GM19043 (cell line): ENCODE measurements around the gene RSPH10B2.
A peak's percentile ranks its signal among the peaks of the same experiment; 100 is the strongest.
"Not testable (repeated sequence)": the region's sequence is repeated elsewhere in the genome, so short reads cannot be mapped to it uniquely, and the experiment has no call there.

Experiments
- ATAC-seq: cut with Tn5 transposase; IDR thresholded peaks from one replicate; pipeline ENCODE4 v1.9.1; 2021; ENCODE audit warnings: low read depth; ENCODE audit not compliant: unreplicated experiment

Gene RSPH10B2

GRCh38 chr7:6753964-6754363, at the start of gene RSPH10B2:
RSPH10B2 (plus strand) TSS chr7:6754103; CDS start chr7:6757678, 3,575 bp downstream.
- not testable (repeated sequence) for ATAC-seq

- ATAC-seq: peak; percentile 20
Observed at GRCh38 chr7:6705959-6706665, 47.8 kb upstream of the RSPH10B2 start.

- ATAC-seq: peak; percentile 87
Observed at GRCh38 chr7:6706666-6707407, 47.1 kb upstream of the RSPH10B2 start, which contains the start of gene ZNF12. ZNF12 (minus strand) TSS chr7:6706947; CDS start chr7:6705173, 1,774 bp downstream.

GRCh38 chr7:6708304-6708703, 45.6 kb upstream of the RSPH10B2 start:
- no peak for ATAC-seq

DNA sequence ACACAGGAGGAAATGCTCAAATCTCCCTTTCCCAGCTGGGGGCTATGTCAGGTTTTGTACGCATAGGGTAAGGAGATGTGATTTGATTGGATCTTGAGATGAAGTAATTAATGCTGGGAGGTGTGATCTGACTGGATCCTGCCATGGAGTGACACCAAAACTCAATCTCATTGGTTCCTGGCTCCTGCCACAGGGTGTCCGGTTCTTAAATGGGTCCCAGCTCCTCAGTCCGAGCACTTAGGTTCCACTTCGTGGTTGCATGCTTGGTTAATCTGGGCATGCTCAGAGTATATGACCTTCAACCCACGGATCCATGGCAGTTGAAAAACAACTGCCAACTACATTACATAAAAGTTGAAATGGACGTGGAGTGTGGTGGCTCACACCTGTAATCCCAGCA, 44.1 kb upstream of the RSPH10B2 start:
- no peak for ATAC-seq

GRCh38 chr7:6714360-6714759, 39.5 kb upstream of the RSPH10B2 start:
- ATAC-seq: no peak

DNA sequence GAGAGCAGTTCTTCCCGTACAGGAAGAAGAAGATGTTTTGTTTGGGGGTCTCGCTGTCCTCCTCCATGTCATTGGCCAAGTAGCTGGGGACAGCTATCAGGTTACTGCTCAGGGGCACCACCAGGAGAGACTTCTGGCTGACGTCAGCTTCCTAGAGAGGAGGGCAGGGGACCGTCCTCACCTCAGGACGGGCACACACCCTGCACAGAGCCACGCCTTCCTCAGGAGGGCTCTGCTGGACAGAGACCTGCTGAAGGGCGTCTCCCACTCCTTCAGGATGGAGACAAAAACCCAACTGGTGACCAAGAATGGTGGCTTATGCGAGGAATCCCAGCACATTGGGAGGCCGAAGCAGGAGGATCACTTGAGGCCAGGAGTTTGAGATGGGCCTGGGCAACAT, 38.0 kb upstream of the RSPH10B2 start:
- not testable (repeated sequence) for ATAC-seq

- ATAC-seq: no peak
Observed at GRCh38 chr7:6718124-6718523, 35.8 kb upstream of the RSPH10B2 start.

DNA sequence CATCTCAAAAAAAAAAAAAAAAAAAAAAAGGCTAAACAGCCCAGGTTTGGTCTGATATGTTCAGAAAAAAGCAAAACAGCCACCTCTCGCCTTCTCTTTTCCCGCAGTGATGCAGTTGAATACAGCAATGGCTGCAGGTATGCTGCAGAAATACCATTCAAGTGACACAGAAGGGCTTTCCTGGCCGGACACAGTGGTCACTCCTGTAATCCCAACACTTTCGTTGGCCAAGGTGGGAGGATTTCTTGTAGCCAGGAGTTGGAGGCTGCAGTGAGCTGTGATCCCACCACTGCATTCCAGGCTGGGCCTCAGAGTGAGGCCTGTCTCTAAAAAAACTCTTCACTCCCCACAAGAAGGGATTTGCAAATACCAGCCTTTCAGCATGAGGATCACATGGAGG, 29.6 kb upstream of the RSPH10B2 start:
- ATAC-seq: not testable (repeated sequence)

GRCh38 chr7:6725003-6725402, 28.9 kb upstream of the RSPH10B2 start:
- ATAC-seq: peak; percentile 53

- not testable (repeated sequence) for ATAC-seq
Observed at GRCh38 chr7:6726341-6726740, 27.6 kb upstream of the RSPH10B2 start.

GRCh38 chr7:6727663-6728062, 26.2 kb upstream of the RSPH10B2 start:
- ATAC-seq: no peak

DNA sequence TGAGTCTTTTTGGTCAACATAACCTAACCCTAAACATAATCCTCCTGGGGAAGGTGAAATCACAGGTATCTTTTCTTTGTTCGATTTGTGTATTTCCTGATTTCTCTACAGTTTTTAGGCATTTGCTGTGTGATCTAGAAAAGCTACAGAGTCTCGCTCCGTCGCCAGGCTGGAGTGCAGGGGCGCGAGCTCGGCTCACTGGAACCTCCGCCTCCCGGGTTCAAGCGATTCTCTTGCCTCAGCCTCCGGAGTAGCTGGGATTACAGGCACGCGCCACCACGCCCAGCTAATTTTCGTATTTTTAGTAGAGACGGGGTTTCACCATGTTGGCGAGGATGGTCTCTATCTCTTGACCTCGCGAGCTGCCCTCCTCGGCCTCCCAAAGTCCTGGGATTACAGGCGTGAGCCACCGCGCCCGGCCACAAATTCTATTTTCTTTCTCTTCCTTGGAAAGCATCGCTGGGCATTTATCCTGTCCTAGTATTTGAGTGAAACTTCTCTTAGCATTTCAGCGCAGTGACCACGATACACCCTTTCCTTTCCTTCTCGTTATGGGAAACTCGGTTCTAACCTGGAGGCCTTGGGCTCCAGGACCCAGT, 24.9 kb upstream of the RSPH10B2 start:
- ATAC-seq: not testable (repeated sequence)

GRCh38 chr7:6729492-6730342, 24.2 kb upstream of the RSPH10B2 start:
- ATAC-seq: peak; percentile 88

DNA sequence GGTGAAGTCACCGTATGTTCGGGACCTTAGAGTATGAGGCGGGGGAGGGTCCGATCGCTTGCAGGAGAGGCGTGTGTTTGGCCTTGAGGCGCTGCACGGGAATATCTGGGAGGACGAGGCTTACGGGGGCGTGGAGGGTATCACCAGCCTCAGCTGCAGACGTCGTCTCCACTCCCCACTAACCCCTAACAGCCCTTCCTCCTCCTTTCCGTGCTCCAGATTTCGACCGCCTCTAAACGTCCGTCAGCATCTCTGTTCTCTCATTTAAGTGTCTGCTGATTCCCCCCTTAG, 23.6 kb upstream of the RSPH10B2 start:
- no peak for ATAC-seq

DNA sequence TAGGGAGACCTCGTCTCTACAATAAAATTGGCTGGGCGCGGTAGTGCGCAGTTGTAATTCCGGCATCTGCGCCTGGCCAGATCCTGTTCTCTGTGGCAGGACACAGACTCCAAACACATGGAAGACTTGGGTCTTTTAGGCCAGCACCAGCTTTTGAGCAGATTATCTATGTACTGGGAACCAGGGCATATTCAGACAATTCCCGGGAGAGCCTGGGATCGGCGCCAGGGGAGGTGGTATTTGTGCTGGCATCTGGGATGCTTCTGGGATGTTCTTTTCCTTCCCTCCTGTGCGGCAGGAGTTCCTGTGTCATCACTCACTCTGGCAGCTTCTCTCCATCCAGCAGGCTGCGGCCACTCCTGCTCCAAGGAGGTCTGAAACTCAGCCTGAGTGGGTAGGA, 15.5 kb upstream of the RSPH10B2 start:
- not testable (repeated sequence) for ATAC-seq

DNA sequence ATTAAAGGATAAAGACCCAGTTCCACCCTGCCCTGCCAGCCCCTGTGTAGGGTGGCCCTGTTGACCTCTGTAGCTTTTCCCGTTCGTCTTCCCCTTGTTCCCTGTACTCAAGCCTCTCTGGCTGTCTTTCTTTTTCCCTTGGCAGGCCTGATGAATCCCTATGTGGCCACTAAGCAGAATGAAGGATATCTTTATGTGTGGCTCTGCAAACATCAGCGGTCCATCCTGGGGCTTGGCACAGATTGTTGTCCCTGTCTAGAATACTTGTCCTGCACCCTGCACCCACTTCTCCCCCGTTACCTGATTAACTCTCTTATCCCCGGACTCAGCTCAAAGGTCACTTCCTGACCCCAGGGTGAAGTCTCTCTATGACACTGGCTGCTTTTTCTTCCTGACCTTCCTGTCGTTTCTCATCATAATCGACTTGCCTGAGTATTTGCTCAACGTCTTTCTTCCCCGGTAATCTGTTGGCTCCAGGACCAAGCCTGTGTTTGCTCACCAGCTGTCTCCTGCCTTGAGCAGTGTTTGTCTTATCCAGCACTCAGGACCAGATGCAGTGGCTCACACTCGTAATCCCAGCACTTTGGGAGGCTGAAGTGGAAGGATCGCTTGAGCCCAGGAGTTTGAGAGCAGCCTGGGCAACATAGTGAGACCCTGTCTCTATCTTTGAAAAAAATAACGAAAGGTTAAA, 9.3 kb upstream of the RSPH10B2 start:
- not testable (repeated sequence) for ATAC-seq

- ATAC-seq: not testable (repeated sequence)
Observed at GRCh38 chr7:6749335-6749734, 4.6 kb upstream of the RSPH10B2 start.

DNA sequence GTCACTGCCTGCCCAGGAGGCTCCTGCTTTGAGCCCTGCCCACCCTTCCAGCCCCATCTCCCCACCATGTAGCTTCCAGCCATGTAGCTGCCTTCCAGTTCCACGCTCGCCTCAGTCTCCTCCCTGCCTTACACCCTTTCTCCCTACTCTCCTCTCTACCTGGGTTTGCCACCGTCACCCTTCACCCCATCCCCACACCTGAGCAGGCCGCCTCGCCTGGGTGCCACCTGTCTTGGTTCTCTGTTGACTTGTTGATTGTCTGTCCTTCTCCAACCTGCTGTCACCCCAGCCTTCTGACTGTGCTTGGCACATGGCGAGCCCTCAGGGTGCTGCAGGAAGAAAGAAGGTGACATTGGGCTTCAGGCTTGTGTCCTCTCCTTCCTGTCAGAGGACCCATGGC, 3.7 kb upstream of the RSPH10B2 start:
- ATAC-seq: not testable (repeated sequence)

GRCh38 chr7:6761186-6761585, 7.3 kb downstream of the RSPH10B2 start:
- not testable (repeated sequence) for ATAC-seq
